ENCODE results near the gene FSTL4.

- TF ChIP-seq EZH2phosphoT487 (IDR thresholded peaks at IDR 0.05; ENCODE audit: low read depth, severe bottlenecking, unreplicated experiment), result no peak
- TF ChIP-seq CTCF (IDR thresholded peaks at IDR 0.05; ENCODE audit: poor library complexity), result peak; percentile 96
- TF ChIP-seq EZH2 (IDR thresholded peaks at IDR 0.05; ENCODE audit: borderline replicate concordance), result no peak
Measured at GRCh38 chr5:133423618-133424282, 188.6 kb downstream of the FSTL4 start.
